Neutrophil (primary cell): ENCODE results near the gene PC.

Experiments used
- H3K27ac ChIP-seq: fragments of 200-600 bp; sonication (generic); 2 replicates; pipeline ENCODE4 v1.5.1; 2016; ENCODE audit warnings: mild to moderate bottlenecking, moderate library complexity
- H3K27me3 ChIP-seq: fragments of 200-600 bp; sonication (generic); 2 replicates; pipeline ENCODE4 v1.6.0; 2016; ENCODE audit warnings: mild to moderate bottlenecking
- H3K36me3 ChIP-seq: fragments of 200-600 bp; sonication (generic); 2 replicates; pipeline ENCODE4 v1.5.1; 2017
- H3K4me1 ChIP-seq, 2 experiments: fragments of 200-600 bp in 1 of 2; sonication (generic) in 1 of 2; 1 replicate in 1 of 2; 2 replicates in 1 of 2; pipeline versions ENCODE4 v1.5.1 to v1.6.1; 2013 to 2016; ENCODE audit warnings: low read depth in 1 of 2, low read length in 1 of 2, mild to moderate bottlenecking in 1 of 2, moderate library complexity in 1 of 2; ENCODE audit not compliant: control insufficient read depth in 1 of 2, insufficient read depth in 1 of 2
- H3K4me3 ChIP-seq, 2 experiments: fragments of 200-600 bp in 1 of 2; sonication (generic) in 1 of 2; 1 replicate in 1 of 2; 2 replicates in 1 of 2; pipeline ENCODE4 v1.5.1; 2013 to 2016; ENCODE audit warnings: low read depth in 1 of 2, low read length in 1 of 2, mild to moderate bottlenecking in 1 of 2, moderate library complexity in 1 of 2
- H3K9me3 ChIP-seq: fragments of 200-600 bp; sonication (generic); 2 replicates; pipeline ENCODE4 v1.5.1; 2016
- TF ChIP-seq, protein P1 (sequence below): fragments of 200-600 bp; sonication (generic); IDR thresholded peaks from 2 replicates; pipeline ENCODE4 v1.5.1; 2016; ENCODE audit warnings: antibody characterized with exemption

The PC gene

DNA sequence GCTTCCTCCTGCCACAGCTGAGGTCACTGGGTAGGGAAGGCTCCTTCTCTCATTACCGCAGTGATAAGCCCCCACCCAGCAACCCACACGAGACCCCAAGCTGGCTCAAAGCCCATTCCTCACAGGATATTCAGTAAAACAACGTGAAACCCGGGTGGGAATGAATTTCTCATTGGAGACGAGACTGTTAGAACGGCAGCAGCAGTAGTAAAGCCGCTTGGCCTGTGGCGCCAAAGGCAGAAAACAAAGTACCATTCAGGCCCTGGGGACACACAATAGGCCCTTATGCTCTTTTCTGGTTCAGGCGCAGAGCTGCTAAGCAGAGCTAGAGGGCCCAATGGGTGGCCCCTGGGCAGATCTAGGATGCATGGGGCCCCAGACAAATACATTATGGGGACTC lies 45.3 kb downstream of the PC start:
- no peaks in the 10 kb centered on the region for H3K4me1 ChIP-seq
- no peak overlapping the region for H3K27ac ChIP-seq
- TF ChIP-seq, protein P1, sequence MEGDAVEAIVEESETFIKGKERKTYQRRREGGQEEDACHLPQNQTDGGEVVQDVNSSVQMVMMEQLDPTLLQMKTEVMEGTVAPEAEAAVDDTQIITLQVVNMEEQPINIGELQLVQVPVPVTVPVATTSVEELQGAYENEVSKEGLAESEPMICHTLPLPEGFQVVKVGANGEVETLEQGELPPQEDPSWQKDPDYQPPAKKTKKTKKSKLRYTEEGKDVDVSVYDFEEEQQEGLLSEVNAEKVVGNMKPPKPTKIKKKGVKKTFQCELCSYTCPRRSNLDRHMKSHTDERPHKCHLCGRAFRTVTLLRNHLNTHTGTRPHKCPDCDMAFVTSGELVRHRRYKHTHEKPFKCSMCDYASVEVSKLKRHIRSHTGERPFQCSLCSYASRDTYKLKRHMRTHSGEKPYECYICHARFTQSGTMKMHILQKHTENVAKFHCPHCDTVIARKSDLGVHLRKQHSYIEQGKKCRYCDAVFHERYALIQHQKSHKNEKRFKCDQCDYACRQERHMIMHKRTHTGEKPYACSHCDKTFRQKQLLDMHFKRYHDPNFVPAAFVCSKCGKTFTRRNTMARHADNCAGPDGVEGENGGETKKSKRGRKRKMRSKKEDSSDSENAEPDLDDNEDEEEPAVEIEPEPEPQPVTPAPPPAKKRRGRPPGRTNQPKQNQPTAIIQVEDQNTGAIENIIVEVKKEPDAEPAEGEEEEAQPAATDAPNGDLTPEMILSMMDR: no peak
- no peaks in the 10 kb centered on the region for H3K27me3 ChIP-seq
- no peaks in the 10 kb centered on the region for H3K36me3 ChIP-seq
- H3K9me3 ChIP-seq: no peaks in the 10 kb centered on the region
- H3K4me3 ChIP-seq: no peak overlapping the region

DNA sequence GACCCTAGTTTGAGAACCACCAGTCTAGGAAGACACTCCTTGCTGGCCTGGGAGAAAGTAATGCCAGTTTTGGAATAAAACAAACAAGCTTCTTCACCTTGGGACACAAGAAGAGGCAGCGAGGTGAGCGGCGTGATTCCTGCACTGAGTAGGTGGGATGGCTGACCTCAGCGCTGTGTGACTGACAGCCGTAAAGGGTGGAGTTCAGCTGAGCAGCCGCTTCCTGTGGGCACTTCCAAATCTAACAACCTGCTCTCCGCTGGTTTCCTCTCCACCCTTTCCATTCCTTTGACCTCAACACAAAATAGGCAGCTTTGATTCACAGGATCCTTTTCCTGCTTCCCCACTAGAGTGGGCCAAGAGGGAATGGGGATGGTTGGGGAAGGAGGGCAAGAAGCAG lies 45.8 kb downstream of the PC start:
- Histone ChIP-seq H3K4me3 (no peak overlapping the region), H3K4me1 (no peaks in the 10 kb centered on the region), H3K27me3 (no peaks in the 10 kb centered on the region), H3K36me3 (no peaks in the 10 kb centered on the region), H3K27ac (no peak overlapping the region), H3K9me3 (no peaks in the 10 kb centered on the region)
- TF ChIP-seq, protein P1: no peak

DNA sequence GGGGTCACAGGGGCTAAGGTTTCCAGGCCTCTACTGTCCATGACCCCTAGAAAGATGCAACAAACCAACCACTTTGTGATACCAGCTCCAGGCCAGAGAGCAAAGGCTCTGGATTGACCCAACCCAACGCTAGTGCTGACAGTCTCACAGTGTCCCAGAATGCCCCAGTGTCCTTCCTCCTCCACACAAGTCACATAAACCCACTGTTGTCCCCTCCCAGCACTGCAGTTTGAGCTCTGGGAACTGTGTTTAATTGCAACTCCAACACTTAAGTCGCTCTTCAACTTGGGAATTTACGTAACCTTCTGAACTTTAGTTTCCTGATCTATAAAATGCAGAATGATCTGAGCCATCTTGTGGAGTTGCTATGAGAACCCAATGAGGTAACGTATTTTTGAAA lies 47.5 kb downstream of the PC start:
- H3K4me3 ChIP-seq: no peak overlapping the region
- no peaks in the 10 kb centered on the region for H3K9me3 ChIP-seq
- TF ChIP-seq, protein P1: no peak
- H3K4me1 ChIP-seq: no peaks in the 10 kb centered on the region
- no peaks in the 10 kb centered on the region for H3K36me3 ChIP-seq
- H3K27ac ChIP-seq: no peak overlapping the region
- no peaks in the 10 kb centered on the region for H3K27me3 ChIP-seq

DNA sequence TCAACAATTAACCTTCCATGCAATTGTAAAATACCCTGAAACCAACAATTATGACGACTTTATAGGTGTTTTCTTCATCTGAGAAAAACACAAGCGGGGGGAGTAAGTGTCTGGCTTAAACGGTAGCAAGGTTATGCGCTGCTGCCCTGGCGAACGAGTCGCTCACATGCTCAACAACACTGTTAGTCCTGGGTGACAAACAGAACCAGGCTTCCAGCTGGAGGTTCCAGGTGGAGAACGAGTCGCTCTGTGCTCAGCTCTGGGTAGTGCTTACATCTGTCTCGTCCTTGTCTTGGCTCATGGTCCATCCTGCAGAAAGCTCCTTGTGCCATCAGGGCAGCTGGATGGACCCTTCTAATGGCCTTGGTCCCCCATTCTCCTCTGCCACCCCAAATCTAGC lies 48.2 kb downstream of the PC start:
- TF ChIP-seq, protein P1: no peak
- Histone ChIP-seq H3K4me1 (no peaks in the 10 kb centered on the region), H3K4me3 (no peak overlapping the region), H3K27ac (no peak overlapping the region), H3K9me3 (no peaks in the 10 kb centered on the region), H3K27me3 (no peaks in the 10 kb centered on the region), H3K36me3 (no peaks in the 10 kb centered on the region)

DNA sequence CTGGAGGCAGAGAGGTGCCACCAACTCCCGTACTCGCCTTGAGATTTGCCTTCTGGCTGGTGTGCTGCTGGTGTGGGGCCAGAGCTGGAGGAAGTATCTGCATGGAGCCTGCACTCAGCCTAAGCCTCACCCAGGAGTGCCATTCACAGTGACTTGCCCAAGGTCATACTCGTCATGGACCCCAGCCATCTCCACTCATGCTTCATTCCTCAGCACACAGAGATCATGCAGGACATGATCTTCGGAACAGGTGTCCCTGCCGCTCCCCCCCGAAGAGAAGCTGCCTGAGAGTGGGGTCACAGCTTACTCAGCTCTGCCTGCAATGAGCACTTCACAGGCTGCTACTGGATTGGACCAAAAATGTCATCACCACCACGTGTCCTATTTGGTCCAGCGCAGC lies 49.0 kb downstream of the PC start:
- Histone ChIP-seq H3K4me3 (no peak overlapping the region), H3K9me3 (no peaks in the 10 kb centered on the region), H3K27me3 (no peaks in the 10 kb centered on the region), H3K27ac (no peak overlapping the region), H3K36me3 (no peaks in the 10 kb centered on the region), H3K4me1 (no peaks in the 10 kb centered on the region)
- TF ChIP-seq, protein P1: no peak
